GM18951 (cell line): ENCODE data around the gene SERPINA10.

ENCODE experiments used
- POLR2A ChIP-seq: IDR thresholded peaks from 4 replicates; pipeline ENCODE4 v1.6.1; 2011; ENCODE audit warnings: mild to moderate bottlenecking; ENCODE audit not compliant: insufficient read length, insufficient read depth; ENCODE audit errors: extremely low read depth
- in situ Hi-C: fragments of 300-500 bp; cut with MboI; formaldehyde crosslinking; loops from one replicate; pipeline ENCODE4 v1.12.0; 2022; ENCODE audit warnings: low sequenced_read_pairs, mixed read lengths, inconsistent platforms; ENCODE audit not compliant: unreplicated experiment

The SERPINA10 gene

DNA sequence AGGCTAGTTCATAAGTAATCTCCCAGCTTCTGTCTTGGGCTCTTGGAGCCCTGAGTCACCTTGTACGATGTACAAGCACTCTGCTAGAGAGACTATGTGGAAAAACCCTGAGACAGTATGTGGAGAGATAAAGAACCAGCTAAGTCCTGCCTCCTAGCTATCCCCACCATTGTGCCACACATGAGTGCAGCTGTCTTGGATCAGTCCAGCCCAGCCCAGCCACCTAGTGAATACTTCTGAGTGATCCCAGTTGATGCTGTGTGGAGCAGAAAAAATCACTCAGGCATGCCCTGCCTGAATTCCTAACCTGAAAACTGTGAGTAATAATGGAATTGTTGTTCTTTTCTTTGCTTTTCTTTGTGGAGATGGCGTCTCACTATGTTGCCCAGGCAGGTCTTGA lies 35.1 kb upstream of the SERPINA10 start:
- in situ Hi-C loops, result no loop called here
- no peak for TF ChIP-seq POLR2A

DNA sequence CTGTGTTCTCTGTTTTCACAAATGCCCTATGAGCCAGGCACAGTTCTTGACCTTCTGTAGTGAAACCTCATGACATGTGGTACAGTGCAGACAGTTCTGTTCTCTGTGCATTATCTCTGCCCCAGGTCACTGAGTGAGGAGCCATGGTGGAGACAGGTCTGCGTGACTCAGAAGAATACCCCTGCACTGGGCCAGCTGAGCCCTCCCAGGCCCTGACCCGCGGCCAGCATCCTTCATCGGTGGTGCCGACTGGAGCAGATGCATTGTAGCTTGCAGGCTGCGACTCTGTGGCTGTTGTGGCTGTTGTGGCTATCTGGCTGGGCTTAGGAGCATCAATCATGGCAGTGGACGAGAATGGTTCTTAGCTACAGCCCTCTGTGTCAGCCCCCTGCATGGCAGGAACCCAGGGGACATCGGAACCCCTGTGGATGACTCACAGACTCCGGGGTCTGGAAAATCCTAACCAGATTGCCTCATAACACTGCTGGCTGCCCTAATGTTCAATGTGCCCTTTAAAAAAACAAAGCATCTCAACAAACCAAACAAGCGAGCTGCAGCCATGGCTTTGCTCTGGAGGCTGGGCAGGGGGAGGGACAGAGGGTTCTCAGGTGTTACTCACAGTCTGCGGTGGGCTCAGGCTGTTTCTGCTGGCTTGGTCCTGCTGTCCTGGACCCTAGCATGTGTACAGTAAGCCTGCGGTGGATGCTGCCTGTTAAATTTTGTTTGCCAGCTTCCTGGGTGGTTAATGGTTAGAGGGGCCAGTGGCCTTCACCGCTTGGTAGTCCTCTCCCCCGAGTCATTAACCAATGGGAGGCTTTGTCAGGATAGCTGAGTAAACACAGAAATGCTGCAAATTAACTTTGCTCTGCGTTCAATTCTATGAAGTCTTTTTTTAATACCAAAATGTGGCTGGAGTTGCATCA lies 29.8 kb upstream of the SERPINA10 start, which contains the start of gene SERPINA6:
SERPINA6 (minus strand) TSS at position 689 of the 923 bp plus-strand sequence. CDS start 8,688 bp downstream, outside the sequence.
- no peak for TF ChIP-seq POLR2A
- in situ Hi-C loops, result no loop called here

DNA sequence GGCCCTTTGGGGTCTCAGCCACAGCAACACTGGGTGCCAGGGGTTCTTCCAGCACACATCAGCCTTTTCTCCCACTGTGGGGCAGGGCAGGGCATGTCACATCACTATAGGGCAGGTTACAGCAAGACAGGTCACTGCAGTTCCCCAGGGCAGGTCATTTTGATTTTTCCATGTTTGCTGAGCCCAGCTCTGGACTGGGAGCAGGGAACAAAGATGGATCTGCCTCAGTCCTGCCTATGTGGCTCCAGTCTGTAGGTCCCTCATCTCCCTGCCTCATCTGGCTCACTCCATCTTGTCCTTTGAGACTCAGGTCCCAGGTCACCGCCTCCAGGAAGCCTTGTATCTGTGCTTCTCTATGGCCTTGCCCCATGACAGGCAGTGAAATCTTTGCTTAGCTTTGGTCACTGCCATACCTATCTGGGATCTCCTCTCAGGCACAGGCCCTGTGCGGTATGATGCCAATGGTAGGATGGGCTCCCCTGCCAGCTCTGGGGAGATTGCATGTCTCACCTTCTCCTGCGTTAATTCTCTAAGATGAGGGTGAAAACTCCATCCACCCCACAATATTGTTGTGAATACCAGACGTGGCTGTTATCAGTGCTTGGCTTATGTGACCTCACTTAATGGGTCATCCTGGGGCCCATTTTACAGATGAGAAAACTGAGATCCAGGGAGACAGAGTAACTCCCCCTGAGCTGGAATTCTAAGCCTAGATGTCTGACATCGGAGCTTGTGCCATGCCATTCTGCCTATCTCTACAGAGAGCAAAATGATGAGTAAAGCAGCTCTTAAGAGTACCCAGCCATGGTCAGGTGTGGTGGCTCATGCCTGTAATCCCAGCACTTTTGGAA lies 28.6 kb upstream of the SERPINA10 start:
- in situ Hi-C loops, result no loop called here
- TF ChIP-seq POLR2A, result no peak

DNA sequence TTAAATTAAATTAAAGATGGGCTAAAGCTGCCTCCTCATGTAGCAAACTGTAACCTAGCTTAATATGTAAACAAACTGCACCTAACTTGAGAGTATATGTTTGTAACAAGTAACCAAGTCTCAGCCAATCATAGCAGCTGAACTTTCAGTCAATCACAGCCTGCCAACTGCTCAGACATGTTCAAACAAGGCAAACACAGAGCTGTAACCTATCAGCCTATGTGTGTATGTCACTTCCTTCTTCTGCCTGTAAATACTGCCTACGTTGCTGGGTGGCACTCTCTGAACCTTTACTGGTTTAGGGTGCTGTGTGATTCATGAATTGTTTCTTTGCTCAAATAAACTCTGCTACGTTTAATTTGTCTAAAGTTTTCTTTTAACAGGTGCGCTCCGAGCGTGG lies 27.2 kb upstream of the SERPINA10 start:
- in situ Hi-C loops, result no loop called here
- no peak for TF ChIP-seq POLR2A

DNA sequence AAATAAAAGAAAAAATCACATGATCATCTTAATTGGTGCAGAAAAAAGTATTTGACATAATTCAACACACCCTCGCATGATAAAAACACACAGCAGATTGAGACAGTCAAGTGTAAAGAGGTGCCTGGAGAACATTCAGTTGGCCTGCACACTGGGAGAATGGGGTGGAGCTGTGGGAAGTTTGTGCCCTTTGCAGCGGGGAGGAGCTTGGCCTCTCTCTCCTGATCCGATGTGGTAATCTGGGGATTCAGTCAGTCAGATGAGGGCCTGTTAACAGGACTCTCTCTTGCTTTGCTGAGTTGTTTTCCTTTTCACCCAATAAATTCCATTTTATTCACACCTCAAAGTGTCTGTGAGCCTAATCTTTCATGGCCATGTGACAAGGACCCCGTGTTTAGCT lies 24.2 kb upstream of the SERPINA10 start:
- no peak for TF ChIP-seq POLR2A
- in situ Hi-C loops, result no loop called here

DNA sequence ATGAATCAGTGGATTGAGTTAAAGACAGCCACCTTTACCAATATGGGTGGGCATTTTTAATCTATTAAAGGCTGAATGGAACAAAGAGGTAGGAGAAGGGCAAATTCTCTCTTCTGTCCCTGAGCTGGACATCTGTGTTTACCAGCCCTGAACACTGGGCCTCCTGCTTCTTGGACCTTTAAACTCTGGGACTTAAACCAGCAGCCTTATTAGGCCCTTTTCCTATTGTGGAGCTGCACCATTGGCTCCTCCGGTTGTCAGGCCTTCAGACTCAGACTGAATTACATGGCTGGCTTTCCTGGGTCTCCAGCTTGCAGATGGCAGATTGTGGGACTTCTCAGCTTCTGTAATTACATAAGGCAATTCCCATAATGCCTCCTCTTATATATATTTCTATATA lies 23.6 kb upstream of the SERPINA10 start:
- in situ Hi-C loops, result no loop called here
- TF ChIP-seq POLR2A, result no peak

DNA sequence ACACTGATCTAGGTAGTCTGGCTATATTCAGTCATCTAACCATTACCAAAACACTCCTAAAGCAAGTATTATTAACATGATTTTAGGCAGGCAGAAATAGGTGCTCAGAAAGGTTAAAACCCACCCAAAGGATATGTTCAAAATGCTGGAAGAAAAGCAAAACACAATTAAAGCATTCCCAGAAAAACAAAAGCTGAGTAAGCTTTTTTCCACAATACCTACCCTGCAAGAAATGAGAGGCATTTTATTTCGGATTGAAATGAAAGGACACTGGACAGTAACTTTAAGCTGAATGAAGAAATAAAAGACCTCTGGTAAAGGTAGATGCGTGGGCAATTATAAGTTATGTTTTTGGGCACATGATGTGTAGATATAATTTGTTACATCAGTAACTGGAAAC lies 21.8 kb upstream of the SERPINA10 start:
- no peak for TF ChIP-seq POLR2A
- in situ Hi-C loops, result no loop called here

DNA sequence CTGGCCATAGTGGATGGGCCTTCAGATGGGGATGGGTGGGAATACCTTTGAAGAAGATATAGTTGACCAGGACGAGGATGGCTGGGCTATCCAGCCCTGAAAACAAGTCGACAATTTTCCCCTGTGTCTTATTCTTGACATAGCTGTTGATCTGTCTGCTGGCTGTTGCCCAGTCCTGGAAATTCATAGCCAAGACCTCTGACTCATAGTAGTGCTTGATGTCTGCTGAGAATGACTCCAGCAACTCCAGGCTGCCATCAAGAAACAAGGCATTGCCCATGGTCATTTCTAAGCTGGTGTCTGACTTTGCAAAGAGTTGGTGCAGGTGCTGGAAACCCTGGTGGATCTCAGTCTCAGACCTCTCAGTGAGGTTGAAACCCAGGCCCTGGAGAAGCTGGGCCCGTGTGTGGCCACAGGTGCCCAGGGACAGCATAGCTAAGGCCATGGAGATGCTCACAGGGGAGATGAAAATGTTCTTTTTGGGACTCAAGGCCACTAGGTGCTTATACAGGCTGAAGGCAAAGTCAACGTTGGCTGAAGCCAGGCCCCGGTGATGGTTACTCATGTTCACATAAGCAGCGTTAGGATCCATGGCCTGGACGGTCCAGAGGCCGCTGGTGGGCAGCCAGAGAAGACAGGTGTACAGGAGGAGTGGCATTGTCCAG lies 21.1 kb upstream of the SERPINA10 start:
- no peak for TF ChIP-seq POLR2A
- in situ Hi-C loops, result no loop called here

DNA sequence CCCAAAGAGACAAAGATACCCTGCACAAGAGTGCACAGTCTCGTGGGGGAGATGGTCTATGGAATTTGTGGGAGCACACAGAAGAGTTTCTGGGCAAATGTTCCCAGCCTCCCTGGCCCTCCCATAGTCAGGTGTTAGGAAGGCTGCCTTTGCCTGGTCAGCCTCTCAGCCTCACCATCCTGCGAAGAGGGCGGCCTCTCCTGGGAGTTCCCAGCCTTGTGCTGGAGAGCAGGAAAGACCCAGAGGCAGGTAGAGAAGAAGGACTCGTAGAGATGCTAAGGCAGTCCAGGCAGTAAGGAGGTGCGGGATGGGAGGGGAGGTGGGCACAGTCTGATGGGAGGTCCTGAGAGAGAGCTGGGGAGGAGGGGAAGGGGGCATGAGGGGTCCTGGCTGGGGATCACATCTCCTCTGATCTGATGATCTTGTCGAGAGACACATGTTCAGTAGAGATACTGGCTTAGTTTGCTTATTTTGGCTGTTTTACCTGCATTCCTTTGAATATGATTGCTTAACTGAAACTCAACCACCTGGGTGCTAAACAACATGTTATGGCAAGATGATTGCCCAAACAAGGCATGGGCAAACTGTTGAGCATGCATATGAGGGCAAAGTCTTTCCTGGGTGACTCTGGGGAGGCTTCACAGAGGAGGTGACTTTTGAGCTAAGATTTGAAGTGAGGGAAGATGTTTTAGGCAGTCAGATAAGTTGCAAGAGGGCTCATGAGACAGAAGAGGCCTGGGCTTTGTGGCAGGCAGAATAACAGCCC lies 19.6 kb upstream of the SERPINA10 start:
- in situ Hi-C loops, result no loop called here
- no peak for TF ChIP-seq POLR2A

DNA sequence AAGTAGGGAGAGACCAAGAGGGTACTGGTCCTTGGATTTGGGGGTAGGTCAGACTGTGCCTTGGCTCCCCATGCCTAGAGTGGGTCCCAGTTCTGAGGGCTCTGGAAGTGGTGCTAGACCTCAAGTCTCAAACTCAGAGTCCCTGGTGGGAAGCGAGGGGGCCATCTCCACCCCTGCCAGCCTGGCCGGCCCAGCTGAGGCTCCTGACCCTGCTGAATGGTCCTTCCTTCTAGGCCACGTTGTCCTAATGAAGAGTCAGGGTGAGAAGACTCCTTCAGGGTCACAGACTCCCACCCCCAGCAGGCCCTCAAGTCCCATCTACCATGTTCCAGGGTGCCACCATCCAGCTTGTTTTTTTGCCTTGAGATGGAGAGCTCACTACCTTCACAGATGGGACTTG lies 17.2 kb upstream of the SERPINA10 start:
- no peak for TF ChIP-seq POLR2A
- in situ Hi-C loops, result no loop called here

DNA sequence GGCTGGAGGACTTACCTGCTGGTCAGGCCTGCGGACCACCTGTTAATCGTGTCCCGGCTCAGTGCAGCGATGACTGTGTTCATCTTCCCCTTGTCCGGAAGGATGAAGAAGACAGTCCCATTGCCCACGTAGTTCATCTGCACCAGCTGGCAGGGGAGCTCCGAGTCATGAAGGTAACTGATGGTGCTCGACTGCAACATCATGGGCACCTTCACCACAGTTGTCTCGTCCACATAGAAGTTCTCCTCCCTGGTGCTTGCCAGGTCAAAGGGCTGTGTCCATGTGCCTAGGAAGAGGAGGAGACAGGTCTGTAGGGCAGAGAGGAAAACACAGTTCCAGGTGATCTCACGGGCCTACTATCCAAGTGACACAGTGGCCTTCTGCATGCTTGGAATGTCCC lies 16.7 kb upstream of the SERPINA10 start:
- in situ Hi-C loops, result loop anchor here (10.0 kb wide), 1 partner anchor 185 kb away; no protein-coding TSS in a partner anchor
- no peak for TF ChIP-seq POLR2A

DNA sequence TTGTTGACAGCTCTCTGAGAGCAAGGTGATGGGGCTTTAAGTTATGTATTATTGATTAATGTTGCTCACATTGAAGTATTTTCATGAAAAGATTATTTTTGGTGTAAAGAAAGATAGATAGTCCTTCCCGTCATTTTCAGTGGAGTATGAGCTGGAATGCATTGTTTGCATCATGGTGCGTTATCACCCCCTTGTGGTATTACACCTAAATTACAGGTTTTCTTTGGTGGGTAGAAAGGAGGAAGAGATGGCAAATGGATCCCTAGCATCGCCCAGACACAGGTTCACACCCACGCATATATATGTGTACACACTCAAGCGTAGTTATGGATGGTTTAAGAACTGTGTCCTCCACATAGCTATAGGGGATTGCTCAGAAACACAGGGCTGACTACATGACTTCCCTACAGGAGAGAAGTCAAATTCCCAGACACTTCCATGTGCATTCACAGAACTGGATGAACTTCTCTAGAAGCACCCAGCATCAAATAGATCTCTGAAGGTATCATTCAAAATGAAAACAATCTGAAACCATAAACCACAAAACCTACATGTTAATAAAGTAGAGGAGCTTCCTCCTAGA lies 14.4 kb upstream of the SERPINA10 start:
- in situ Hi-C loops, result loop anchor here (10.0 kb wide), 1 partner anchor 187 kb away; no protein-coding TSS in a partner anchor
- no peak for TF ChIP-seq POLR2A
